ENCODE measurements around the gene OR4C12. TPM values are rescaled to one million over a fixed set of nuclear protein-coding genes. Genes with fewer than 3 reads are reported as not detected.

OR4C12 gene
- total and polyA plus RNA-seq, 9 of the 15 experiments (the other 6 are each of a cell fraction or from before 2014, with no cell fraction given) = not detected

GRCh38 chr11:49995565-49995964, 13.2 kb upstream of the OR4C12 start (continued):
- TF ChIP-seq NFIX (CRISPR knock-in tag; IDR thresholded peaks at IDR 0.05; ENCODE audit: low read depth) (peak; percentile 97), SMC3 (conservative IDR thresholded peaks at IDR 0.05; ENCODE audit: insufficient read depth, low read depth, low read length) (peak; percentile 67), ZNF507 (tag; conservative IDR thresholded peaks at IDR 0.05) (no peak), SIRT6 (IDR thresholded peaks at IDR 0.05; ENCODE audit: low read depth, low read length) (no peak), NCOA2 (IDR thresholded peaks at IDR 0.05; ENCODE audit: partially characterized antibody in 2 of 2) (peak in 1 of 2 experiments; percentile 12), RAD21 (CRISPR knock-in tag; conservative IDR thresholded peaks at IDR 0.05 in 1 of 2, IDR thresholded peaks at IDR 0.05 in 1 of 2) (peak; percentile 26 to 80; a peak in 2 of 4 replicates), MGA (IDR thresholded peaks at IDR 0.05) (no peak), HMGN3 (IDR thresholded peaks at IDR 0.05; ENCODE audit: borderline replicate concordance, extremely low read depth, insufficient read length, low read depth, low read length) (no peak), ARID3B (CRISPR knock-in tag; IDR thresholded peaks at IDR 0.05; ENCODE audit: borderline replicate concordance) (no peak), HINFP (tag; conservative IDR thresholded peaks at IDR 0.05; ENCODE audit: low read depth) (no peak), KLF1 (tag; IDR thresholded peaks at IDR 0.05) (no peak), MBD2 (IDR thresholded peaks at IDR 0.05; ENCODE audit: borderline replicate concordance, low read depth) (no peak), THRAP3 (IDR thresholded peaks at IDR 0.05; ENCODE audit: borderline replicate concordance) (no peak)

Data from K562 (cell line).